Measurements from ENCODE around the gene SUN5.

DNA sequence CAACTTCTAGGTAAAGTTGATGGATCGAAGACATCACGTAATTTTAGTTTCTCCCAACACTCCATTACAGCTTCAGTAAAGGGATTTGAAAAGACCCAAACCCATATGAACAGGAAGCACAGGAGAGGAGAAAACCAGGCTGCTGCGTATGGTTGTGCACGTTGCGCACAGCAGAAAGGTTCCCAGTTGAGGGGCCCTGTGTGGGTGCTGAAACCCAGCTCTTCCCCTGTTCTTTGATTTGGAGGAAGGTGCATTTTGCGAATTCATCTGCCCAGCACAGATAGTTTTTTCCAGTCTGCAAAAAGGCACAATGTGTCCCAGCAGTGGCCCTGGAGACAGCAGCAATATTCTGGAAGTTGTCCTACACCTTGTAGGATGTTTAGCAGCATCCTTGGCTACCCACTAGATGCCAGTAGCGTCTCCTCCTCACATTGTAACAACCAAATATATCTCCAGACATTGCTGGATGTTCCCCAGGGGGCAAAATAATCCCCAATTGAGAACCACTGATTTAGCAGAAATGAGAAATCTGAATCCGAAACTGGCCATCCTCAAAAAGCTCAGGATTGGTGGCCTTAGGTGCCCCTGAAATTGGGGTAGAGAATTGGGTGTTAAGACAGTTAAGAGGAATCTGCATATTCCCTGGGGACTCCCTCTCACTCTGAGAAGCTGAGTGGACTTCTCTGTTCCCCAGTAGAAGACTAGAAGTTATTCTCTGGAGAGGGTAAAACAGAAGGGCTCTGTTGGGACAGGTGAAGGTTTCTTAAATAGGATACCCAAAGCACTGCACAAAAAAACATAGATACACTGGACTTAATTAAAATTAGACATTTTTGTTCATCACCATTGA lies 12.2 kb downstream of the SUN5 start:
- TF ChIP-seq, protein P1, sequence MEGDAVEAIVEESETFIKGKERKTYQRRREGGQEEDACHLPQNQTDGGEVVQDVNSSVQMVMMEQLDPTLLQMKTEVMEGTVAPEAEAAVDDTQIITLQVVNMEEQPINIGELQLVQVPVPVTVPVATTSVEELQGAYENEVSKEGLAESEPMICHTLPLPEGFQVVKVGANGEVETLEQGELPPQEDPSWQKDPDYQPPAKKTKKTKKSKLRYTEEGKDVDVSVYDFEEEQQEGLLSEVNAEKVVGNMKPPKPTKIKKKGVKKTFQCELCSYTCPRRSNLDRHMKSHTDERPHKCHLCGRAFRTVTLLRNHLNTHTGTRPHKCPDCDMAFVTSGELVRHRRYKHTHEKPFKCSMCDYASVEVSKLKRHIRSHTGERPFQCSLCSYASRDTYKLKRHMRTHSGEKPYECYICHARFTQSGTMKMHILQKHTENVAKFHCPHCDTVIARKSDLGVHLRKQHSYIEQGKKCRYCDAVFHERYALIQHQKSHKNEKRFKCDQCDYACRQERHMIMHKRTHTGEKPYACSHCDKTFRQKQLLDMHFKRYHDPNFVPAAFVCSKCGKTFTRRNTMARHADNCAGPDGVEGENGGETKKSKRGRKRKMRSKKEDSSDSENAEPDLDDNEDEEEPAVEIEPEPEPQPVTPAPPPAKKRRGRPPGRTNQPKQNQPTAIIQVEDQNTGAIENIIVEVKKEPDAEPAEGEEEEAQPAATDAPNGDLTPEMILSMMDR (IDR thresholded peaks at IDR 0.05; ENCODE audit: extremely low read depth in 1 of 2, insufficient read depth in 1 of 2, low read depth in 1 of 2, low read length in 2 of 2) = no peak
- TF ChIP-seq POLR2AphosphoS5 (IDR thresholded peaks at IDR 0.05; ENCODE audit: insufficient read depth, low read depth, low read length) = no peak
